IMR-90 (cell line): ENCODE data around the gene UFSP1. TPM values are rescaled to one million over a fixed set of nuclear protein-coding genes. Genes with fewer than 3 reads are reported as not detected.

Experiments
- ATAC-seq: fragments of 200-7000 bp; cut with Tn5 transposase; 2 replicates; pipeline ENCODE4 v1.9.1; 2020; ENCODE audit warnings: low read depth, mild to moderate bottlenecking, moderate library complexity
- BruUV-seq: library from RNA; stranded (reverse); fragments of 400-500 nt; replicated peaks from 2 replicates; lab custom pipeline; 2021; lab: Mats Ljungman, UMichigan
- CTCF ChIA-PET: fragments of 300-600 bp; formaldehyde crosslinking; extraction: SDS; loops from one replicate; lab custom pipeline; 2021; ENCODE audit warnings: antibody characterized with exemption; lab: Yijun Ruan, JAX
- POLR2A ChIA-PET: fragments of 300-600 bp; sonication (Branson Sonifier 250); formaldehyde crosslinking; loops from one replicate; lab custom pipeline; 2022; ENCODE audit warnings: antibody characterized with exemption; ENCODE audit not compliant: unreplicated experiment; lab: Charles Lee
- DNase-seq: peaks from one replicate; pipeline ENCODE4 v3.0.0; 2013
- H2AFZ ChIP-seq: replicated peaks from 2 replicates; pipeline ENCODE3; 2013; ENCODE audit warnings: low read length, mild to moderate bottlenecking; ENCODE audit not compliant: poor library complexity
- H2AK5ac ChIP-seq: 2 replicates; pipeline ENCODE4 v1.6.1; 2013; ENCODE audit warnings: low read depth, low read length, inconsistent platforms
- H2AK9ac ChIP-seq: replicated peaks from 2 replicates; pipeline ENCODE3; 2013; ENCODE audit warnings: mild to moderate bottlenecking, low read depth, low read length, moderate library complexity; ENCODE audit not compliant: poor library complexity
- H2BK120ac ChIP-seq: 2 replicates; pipeline ENCODE4 v1.6.1; 2013; ENCODE audit warnings: low read depth, low read length, inconsistent platforms
- H2BK15ac ChIP-seq: 3 replicates; pipeline ENCODE4 v1.6.1; 2013; ENCODE audit warnings: low read depth, low read length, inconsistent platforms
- H2BK20ac ChIP-seq: 2 replicates; pipeline ENCODE4 v1.6.1; 2013; ENCODE audit warnings: low read depth, mild to moderate bottlenecking, inconsistent platforms, low read length, moderate library complexity
- H2BK5ac ChIP-seq: 2 replicates; pipeline ENCODE4 v1.6.1; 2013; ENCODE audit warnings: mild to moderate bottlenecking, low read depth, low read length, inconsistent platforms; ENCODE audit not compliant: poor library complexity, severe bottlenecking
- H3K14ac ChIP-seq: replicated peaks from 2 replicates; pipeline ENCODE4 v1.6.1; 2013; ENCODE audit warnings: low read depth, low read length, inconsistent platforms
- H3K18ac ChIP-seq: 2 replicates; pipeline ENCODE4 v1.6.1; 2013; ENCODE audit warnings: low read depth, low read length, control low read depth
- H3K23ac ChIP-seq: 2 replicates; pipeline ENCODE4 v1.6.1; 2013; ENCODE audit warnings: low read depth, low read length, inconsistent platforms
- H3K27ac ChIP-seq: 2 replicates; pipeline ENCODE4 v1.5.1; 2013; ENCODE audit warnings: mild to moderate bottlenecking, control low read depth, low read length; ENCODE audit not compliant: insufficient read depth
- H3K27me3 ChIP-seq: 2 replicates; pipeline ENCODE4 v1.6.1; 2013; ENCODE audit warnings: low read length; ENCODE audit not compliant: control insufficient read depth, insufficient read depth
- H3K36me3 ChIP-seq: 2 replicates; pipeline ENCODE4 v1.6.1; 2013; ENCODE audit warnings: low read length, mixed read lengths; ENCODE audit not compliant: control insufficient read depth, insufficient read depth
- H3K4ac ChIP-seq: 2 replicates; pipeline ENCODE4 v1.6.1; 2013; ENCODE audit warnings: low read depth, low read length, inconsistent platforms
- H3K4me1 ChIP-seq: 2 replicates; pipeline ENCODE4 v1.6.1; 2013; ENCODE audit warnings: low read length, mixed read lengths; ENCODE audit not compliant: control insufficient read depth, insufficient read depth
- H3K4me2 ChIP-seq: 2 replicates; pipeline ENCODE4 v1.6.1; 2013; ENCODE audit warnings: low read depth, mild to moderate bottlenecking, control low read depth, low read length, moderate library complexity
- H3K4me3 ChIP-seq: 2 replicates; pipeline ENCODE4 v1.5.1; 2013; ENCODE audit warnings: low read depth, mild to moderate bottlenecking, control low read depth, low read length, moderate library complexity; ENCODE audit not compliant: insufficient read depth
- H3K56ac ChIP-seq: 2 replicates; pipeline ENCODE4 v1.6.1; 2013; ENCODE audit warnings: low read length, inconsistent platforms; ENCODE audit not compliant: insufficient read depth; ENCODE audit errors: extremely low read depth
- H3K79me1 ChIP-seq, 2 experiments: 2 replicates each; pipeline ENCODE4 v1.6.1; 2013; ENCODE audit warnings: low read length in 2 of 2, inconsistent platforms in 1 of 2, low read depth in 1 of 2
- H3K9ac ChIP-seq: 2 replicates; pipeline ENCODE4 v1.6.1; 2013; ENCODE audit warnings: low read depth, low read length, control low read depth
- H3K9me1 ChIP-seq: 2 replicates; pipeline ENCODE4 v1.6.1; 2013; ENCODE audit warnings: low read length, inconsistent platforms; ENCODE audit not compliant: insufficient read depth
- H3K9me3 ChIP-seq: 2 replicates; pipeline ENCODE4 v1.6.1; 2013; ENCODE audit warnings: low read length; ENCODE audit not compliant: control insufficient read depth, insufficient read depth
- H4K20me1 ChIP-seq: 2 replicates; pipeline ENCODE4 v1.6.1; 2013; ENCODE audit warnings: low read length, inconsistent platforms; ENCODE audit not compliant: insufficient read depth
- H4K5ac ChIP-seq: 2 replicates; pipeline ENCODE4 v1.6.1; 2013; ENCODE audit warnings: mild to moderate bottlenecking, low read depth, low read length, control low read depth
- H4K8ac ChIP-seq, 2 experiments: 2 replicates each; pipeline ENCODE4 v1.6.1; 2013; ENCODE audit warnings: low read depth in 2 of 2, low read length in 2 of 2, control low read depth in 1 of 2, inconsistent platforms in 1 of 2
- H4K91ac ChIP-seq: 2 replicates; pipeline ENCODE4 v1.6.1; 2013; ENCODE audit warnings: low read depth, low read length, inconsistent platforms; ENCODE audit not compliant: insufficient read depth
- BHLHE40 ChIP-seq: fragments of 150-350 bp; IDR thresholded peaks from 2 replicates; pipeline ENCODE4 v1.6.1; 2016; ENCODE audit warnings: mild to moderate bottlenecking, low read depth, low read length
- CHD1 ChIP-seq: IDR thresholded peaks from 2 replicates; pipeline ENCODE4 v1.6.1; 2012; ENCODE audit warnings: low read depth, low read length, improper control_type of control experiment
- ELK1 ChIP-seq: fragments of 150-350 bp; IDR thresholded peaks from 2 replicates; pipeline ENCODE4 v1.6.1; 2016; ENCODE audit warnings: low read depth, mild to moderate bottlenecking, low read length, moderate library complexity, borderline replicate concordance
- FOS ChIP-seq: fragments of 150-350 bp; IDR thresholded peaks from 2 replicates; pipeline ENCODE4 v1.6.1; 2016; ENCODE audit warnings: low read depth, low read length
- MAFK ChIP-seq: IDR thresholded peaks from 2 replicates; pipeline ENCODE4 v1.6.1; 2012; ENCODE audit warnings: low read depth, low read length, improper control_type of control experiment
- MAZ ChIP-seq: IDR thresholded peaks from 2 replicates; pipeline ENCODE4 v1.6.1; 2012; ENCODE audit warnings: low read depth, mild to moderate bottlenecking, low read length, improper control_type of control experiment, moderate library complexity, borderline replicate concordance
- MXI1 ChIP-seq: IDR thresholded peaks from 2 replicates; pipeline ENCODE4 v1.6.1; 2012; ENCODE audit warnings: low read depth, mild to moderate bottlenecking, low read length, moderate library complexity, borderline replicate concordance
- RAD21 ChIP-seq: IDR thresholded peaks from 2 replicates; pipeline ENCODE4 v1.6.1; 2012; ENCODE audit warnings: low read length, improper control_type of control experiment
- RCOR1 ChIP-seq: IDR thresholded peaks from 2 replicates; pipeline ENCODE4 v1.6.1; 2012; ENCODE audit warnings: mild to moderate bottlenecking, low read length, improper control_type of control experiment; ENCODE audit not compliant: insufficient replicate concordance
- RFX5 ChIP-seq: IDR thresholded peaks from 2 replicates; pipeline ENCODE4 v1.8.0; 2012; ENCODE audit warnings: low read depth, mild to moderate bottlenecking, low read length, moderate library complexity
- WGBS, 2 experiments: methylation state at CpG; one replicate each; pipeline versions ENCODE4 v1.1.5 to v1.1.7; 2013; ENCODE audit warnings: missing lambda C conversion rate in 2 of 2; ENCODE audit not compliant: insufficient read length in 1 of 2; ENCODE audit errors: extremely low coverage in 2 of 2; 5-methylcytosine and 5-hydroxymethylcytosine counted together
- dilution Hi-C: fragments of 300-500 bp; cut with HindIII; formaldehyde crosslinking; loops from one replicate; pipeline ENCODE4 v1.14.3; 2018; ENCODE audit warnings: low sequenced_read_pairs; ENCODE audit not compliant: unreplicated experiment
- in situ Hi-C: fragments of 300-500 bp; cut with MboI; formaldehyde crosslinking; loops from 3 replicates; pipeline ENCODE4 v1.14.3; 2019; ENCODE audit warnings: low sequenced_read_pairs, inconsistent platforms, mixed read lengths
- intact Hi-C: fragments of 100-400 bp; cut with micrococcal nuclease; formaldehyde crosslinking; loops from 2 replicates; pipeline ENCODE4 v1.10.0; 2022
- polyA plus RNA-seq, 3 experiments: library from polyadenylated mRNA; depleted of rRNA; stranded (reverse); fragments of >200 nt; gene quantifications; 2 replicates each; pipeline ENCODE4 v1.2.3, GENCODE V29; 2012; ENCODE audit warnings: low replicate concordance in 1 of 3
- total RNA-seq: library from RNA; depleted of rRNA; stranded (reverse); fragments of >200 nt; gene quantifications from 2 replicates; pipeline ENCODE4 v1.2.3, GENCODE V29; 2012
- TF ChIP-seq, protein P1 (sequence below): conservative IDR thresholded peaks from 2 replicates; pipeline ENCODE4 v1.5.1; 2012; ENCODE audit warnings: mild to moderate bottlenecking, low read depth, low read length, improper control_type of control experiment
- TF ChIP-seq, protein P2 (sequence below): fragments of 150-350 bp; IDR thresholded peaks from 2 replicates; pipeline ENCODE4 v1.6.1; 2017; ENCODE audit warnings: mild to moderate bottlenecking, antibody characterized with exemption, low read length, low read depth

The UFSP1 gene
- total and polyA plus RNA-seq, 2 of the 4 experiments (the other 2 are of a cell fraction) = 0.36 to 1.0 TPM

DNA sequence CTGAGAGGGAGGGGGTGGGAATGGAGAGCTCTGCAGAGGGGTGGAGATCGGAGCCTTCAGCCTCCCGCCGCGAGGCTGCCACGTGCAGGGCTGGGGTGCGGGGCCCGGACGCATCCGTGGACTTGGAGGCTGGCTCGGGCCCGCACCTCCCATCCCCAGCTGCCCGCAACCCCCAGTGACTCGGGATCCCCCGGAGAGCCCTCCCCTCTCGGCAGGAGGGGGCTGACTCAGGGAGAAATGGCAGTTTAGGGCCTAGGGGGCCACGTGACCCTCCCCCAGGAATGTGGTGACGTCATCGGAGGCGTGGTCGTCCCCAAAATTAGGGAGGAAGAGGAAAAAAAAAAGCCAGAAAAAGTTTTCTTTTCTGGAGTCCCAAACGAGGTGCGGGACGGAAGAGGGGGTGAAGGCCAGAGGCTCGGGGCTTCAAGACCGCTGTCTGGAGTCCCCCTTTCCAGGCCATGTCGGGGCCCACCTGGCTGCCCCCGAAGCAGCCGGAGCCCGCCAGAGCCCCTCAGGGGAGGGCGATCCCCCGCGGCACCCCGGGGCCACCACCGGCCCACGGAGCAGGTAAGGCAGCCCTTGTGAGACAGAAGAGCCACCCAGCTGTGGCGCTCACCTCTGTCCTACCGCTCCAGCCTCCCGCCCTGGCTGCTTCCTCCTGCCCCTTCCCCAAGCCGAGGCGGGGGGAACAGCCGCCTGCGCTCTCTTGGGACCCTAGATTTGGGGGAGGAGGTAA lies 22.3 kb downstream of the UFSP1 start, which contains the start of gene TRIP6:
Gene TRIP6 (plus strand): TSS at position 348 of the 736 bp plus-strand sequence. CDS start 111 bp downstream, at position 459.
- ATAC-seq (peak; percentile 88), DNase-seq (peak; percentile 93)
- Histone ChIP-seq H2AK9ac (peak within 1 kb of the TSS; percentile 100), H3K56ac (peak within 1 kb of the TSS; percentile 93), H3K27ac (peak within 1 kb of the TSS; percentile 99), H2AK5ac (peak within 1 kb of the TSS; percentile 93), H3K18ac (peak within 1 kb of the TSS; percentile 88), H3K4ac (peak within 1 kb of the TSS; percentile 99), H3K9me3 (no peaks in the 10 kb centered on the region), H3K4me2 (peak within 1 kb of the TSS; percentile 97), H3K9me1 (peaks cover 4% of the 10 kb centered on the region; the same call in 1 of the 2 replicates), H3K9ac (peak within 1 kb of the TSS; percentile 98), H4K8ac (peak within 1 kb of the TSS; percentile 91 to 92), H3K14ac (peak within 1 kb of the TSS; percentile 100), H2BK15ac (peak within 1 kb of the TSS; percentile 42; the same call in 1 of the 3 replicates), H3K4me1 (peaks cover 18% of the 10 kb centered on the region), H3K36me3 (peaks cover 26% of the 10 kb centered on the region), H2AFZ (peak within 1 kb of the TSS; percentile 86), H3K27me3 (no peaks in the 10 kb centered on the region), H2BK120ac (peak within 1 kb of the TSS; percentile 92), H4K20me1 (0 out of 2 replicates have a peak, but pooled peaks cover 3% of the 10 kb centered on the region), H3K4me3 (peak within 1 kb of the TSS; percentile 97), H4K5ac (peak within 1 kb of the TSS; percentile 86), H3K23ac (peak within 1 kb of the TSS; percentile 99), H4K91ac (peak within 1 kb of the TSS; percentile 91), H2BK5ac (peak within 1 kb of the TSS; percentile 97), H3K79me1 (peaks cover 5 to 38% of the 10 kb centered on the region in 2 experiments; a peak in 2 of 4 replicates), H2BK20ac (peak within 1 kb of the TSS; percentile 63)
- intact Hi-C loops (loop anchor here (2.0 kb wide), 1 partner anchor 30 kb away; no protein-coding TSS in a partner anchor), in situ Hi-C loops (loop anchor here (25.0 kb wide), 2 partner anchors 280 to 405 kb away; partner anchors contain the start of genes FBXO24, LRCH4 and SPACDR), dilution Hi-C loops (no loop called here)
- BruUV-seq = TSS peak; percentile 78
- WGBS, 2 experiments = 1% methylated on average over 15 of the region's 42 CpGs; no CpG with 5 or more reads in 1 of the 2 experiments
- ChIA-PET CTCF (interaction anchor here (0.6 to 1.1 kb wide), 2 partner anchors 15 to 272 kb away, joined by 3 to 4 read pairs; partner anchors contain the start of gene SLC12A9), POLR2A (interaction anchor here (0.7 kb wide), 1 partner anchor 16 kb away, joined by 12 read pairs; no protein-coding TSS in a partner anchor)
- no peak for TF ChIP-seq ELK1
- no peak for TF ChIP-seq RCOR1
- TF ChIP-seq RFX5 = no peak
- TF ChIP-seq, protein P1, sequence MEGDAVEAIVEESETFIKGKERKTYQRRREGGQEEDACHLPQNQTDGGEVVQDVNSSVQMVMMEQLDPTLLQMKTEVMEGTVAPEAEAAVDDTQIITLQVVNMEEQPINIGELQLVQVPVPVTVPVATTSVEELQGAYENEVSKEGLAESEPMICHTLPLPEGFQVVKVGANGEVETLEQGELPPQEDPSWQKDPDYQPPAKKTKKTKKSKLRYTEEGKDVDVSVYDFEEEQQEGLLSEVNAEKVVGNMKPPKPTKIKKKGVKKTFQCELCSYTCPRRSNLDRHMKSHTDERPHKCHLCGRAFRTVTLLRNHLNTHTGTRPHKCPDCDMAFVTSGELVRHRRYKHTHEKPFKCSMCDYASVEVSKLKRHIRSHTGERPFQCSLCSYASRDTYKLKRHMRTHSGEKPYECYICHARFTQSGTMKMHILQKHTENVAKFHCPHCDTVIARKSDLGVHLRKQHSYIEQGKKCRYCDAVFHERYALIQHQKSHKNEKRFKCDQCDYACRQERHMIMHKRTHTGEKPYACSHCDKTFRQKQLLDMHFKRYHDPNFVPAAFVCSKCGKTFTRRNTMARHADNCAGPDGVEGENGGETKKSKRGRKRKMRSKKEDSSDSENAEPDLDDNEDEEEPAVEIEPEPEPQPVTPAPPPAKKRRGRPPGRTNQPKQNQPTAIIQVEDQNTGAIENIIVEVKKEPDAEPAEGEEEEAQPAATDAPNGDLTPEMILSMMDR = no peak
- TF ChIP-seq MXI1 = peak; percentile 89; the same call in 1 of the 2 replicates
- TF ChIP-seq FOS = peak; percentile 86
- TF ChIP-seq BHLHE40 = peak; percentile 82; the same call in 1 of the 2 replicates
- TF ChIP-seq MAFK = peak; percentile 58
- TF ChIP-seq RAD21 = no peak
- no peak for TF ChIP-seq CHD1
- peak; percentile 99 for TF ChIP-seq MAZ
- TF ChIP-seq, protein P2, sequence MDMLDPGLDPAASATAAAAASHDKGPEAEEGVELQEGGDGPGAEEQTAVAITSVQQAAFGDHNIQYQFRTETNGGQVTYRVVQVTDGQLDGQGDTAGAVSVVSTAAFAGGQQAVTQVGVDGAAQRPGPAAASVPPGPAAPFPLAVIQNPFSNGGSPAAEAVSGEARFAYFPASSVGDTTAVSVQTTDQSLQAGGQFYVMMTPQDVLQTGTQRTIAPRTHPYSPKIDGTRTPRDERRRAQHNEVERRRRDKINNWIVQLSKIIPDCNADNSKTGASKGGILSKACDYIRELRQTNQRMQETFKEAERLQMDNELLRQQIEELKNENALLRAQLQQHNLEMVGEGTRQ = peak; percentile 98
